Activated naive CD4-positive, alpha-beta T cell treated with anti-CD3 and anti-CD28 coated beads, Interleukin-2, amount 50 U/mL, for 24 hours (primary cell): ENCODE measurements around the gene KANK2.
"Not testable (repeated sequence)": the region's sequence is repeated elsewhere in the genome, so short reads cannot be mapped to it uniquely, and the experiment has no call there.

Experiments used
- H3K27ac Mint-ChIP-seq: one replicate; pipeline ENCODE4 v1.8.0; 2021; ENCODE audit warnings: mild to moderate bottlenecking, mixed read lengths
- H3K27me3 Mint-ChIP-seq: one replicate; pipeline ENCODE4 v1.8.0; 2021; ENCODE audit warnings: mixed read lengths
- H3K36me3 Mint-ChIP-seq: one replicate; pipeline ENCODE4 v1.8.0; 2021; ENCODE audit warnings: mixed read lengths
- H3K4me1 Mint-ChIP-seq: one replicate; pipeline ENCODE4 v1.8.0; 2021; ENCODE audit warnings: mixed read lengths
- H3K4me3 Mint-ChIP-seq: one replicate; pipeline ENCODE4 v1.8.0; 2021; ENCODE audit warnings: mild to moderate bottlenecking, mixed read lengths
- H3K9me3 Mint-ChIP-seq: one replicate; pipeline ENCODE4 v1.8.0; 2021; ENCODE audit warnings: mixed read lengths

Gene KANK2

GRCh38 chr19:11173516-11174155 lies 23.7 kb downstream of the KANK2 start:
- Mint-ChIP-seq H3K27me3 (peaks cover 2% of the 10 kb centered on the region), H3K4me3 (no peak overlapping the region)

GRCh38 chr19:11172576-11172975 lies 24.8 kb downstream of the KANK2 start:
- Mint-ChIP-seq H3K9me3 (no peaks in the 10 kb centered on the region), H3K27me3 (no peaks in the 10 kb centered on the region), H3K4me3 (no peak overlapping the region), H3K36me3 (no peaks in the 10 kb centered on the region), H3K27ac (no peak overlapping the region), H3K4me1 (no peaks in the 10 kb centered on the region)

More at GRCh38 chr19:11173516-11174155, 23.7 kb downstream of the KANK2 start:
- Mint-ChIP-seq H3K27ac (no peak overlapping the region), H3K4me1 (no peaks in the 10 kb centered on the region), H3K36me3 (no peaks in the 10 kb centered on the region), H3K9me3 (no peaks in the 10 kb centered on the region)

GRCh38 chr19:11171144-11171543 lies 26.2 kb downstream of the KANK2 start:
- Mint-ChIP-seq H3K27ac (no peak overlapping the region), H3K4me1 (no peaks in the 10 kb centered on the region), H3K36me3 (no peaks in the 10 kb centered on the region), H3K27me3 (no peaks in the 10 kb centered on the region), H3K4me3 (no peak overlapping the region), H3K9me3 (no peaks in the 10 kb centered on the region)

GRCh38 chr19:11169896-11170678 lies 27.3 kb downstream of the KANK2 start:
- Mint-ChIP-seq H3K27ac (no peak overlapping the region), H3K27me3 (no peaks in the 10 kb centered on the region)

GRCh38 chr19:11168568-11168967 lies 28.8 kb downstream of the KANK2 start:
- no peaks in the 10 kb centered on the region for H3K36me3 Mint-ChIP-seq
- no peaks in the 10 kb centered on the region for H3K4me1 Mint-ChIP-seq
- H3K27ac Mint-ChIP-seq = no peak overlapping the region
- H3K9me3 Mint-ChIP-seq = no peaks in the 10 kb centered on the region
- H3K4me3 Mint-ChIP-seq = no peak overlapping the region
- no peaks in the 10 kb centered on the region for H3K27me3 Mint-ChIP-seq

More at GRCh38 chr19:11169896-11170678, 27.3 kb downstream of the KANK2 start:
- Mint-ChIP-seq H3K36me3 (no peaks in the 10 kb centered on the region), H3K9me3 (no peaks in the 10 kb centered on the region), H3K4me3 (no peak overlapping the region), H3K4me1 (no peaks in the 10 kb centered on the region)

GRCh38 chr19:11166281-11167142 lies 30.8 kb downstream of the KANK2 start:
- Mint-ChIP-seq H3K27me3 (no peaks in the 10 kb centered on the region), H3K9me3 (no peaks in the 10 kb centered on the region), H3K27ac (no peak overlapping the region), H3K4me3 (no peak overlapping the region), H3K4me1 (no peaks in the 10 kb centered on the region), H3K36me3 (no peaks in the 10 kb centered on the region)

GRCh38 chr19:11165486-11166030 lies 31.8 kb downstream of the KANK2 start:
- no peaks in the 10 kb centered on the region for H3K9me3 Mint-ChIP-seq
- H3K27me3 Mint-ChIP-seq = no peaks in the 10 kb centered on the region
- H3K36me3 Mint-ChIP-seq = no peaks in the 10 kb centered on the region
- no peaks in the 10 kb centered on the region for H3K4me1 Mint-ChIP-seq
- H3K27ac Mint-ChIP-seq = no peak overlapping the region
- no peak overlapping the region for H3K4me3 Mint-ChIP-seq

- H3K4me3 Mint-ChIP-seq = no peak overlapping the region
- H3K36me3 Mint-ChIP-seq = no peaks in the 10 kb centered on the region
- no peaks in the 10 kb centered on the region for H3K9me3 Mint-ChIP-seq
- no peak overlapping the region for H3K27ac Mint-ChIP-seq
- H3K27me3 Mint-ChIP-seq = no peaks in the 10 kb centered on the region
- no peaks in the 10 kb centered on the region for H3K4me1 Mint-ChIP-seq
These were observed 32.4 kb downstream of the KANK2 start for GRCh38 chr19:11164879-11165406.

GRCh38 chr19:11164296-11164695 lies 33.0 kb downstream of the KANK2 start:
- Mint-ChIP-seq H3K36me3 (no peaks in the 10 kb centered on the region), H3K27me3 (no peaks in the 10 kb centered on the region), H3K4me1 (no peaks in the 10 kb centered on the region), H3K4me3 (no peak overlapping the region), H3K9me3 (no peaks in the 10 kb centered on the region), H3K27ac (no peak overlapping the region)

- not testable (repeated sequence) for H3K27me3 Mint-ChIP-seq, H3K9me3 Mint-ChIP-seq, H3K4me1 Mint-ChIP-seq, H3K27ac Mint-ChIP-seq, H3K36me3 Mint-ChIP-seq, H3K4me3 Mint-ChIP-seq
These were observed 36.9 kb downstream of the KANK2 start for GRCh38 chr19:11160440-11160768.

GRCh38 chr19:11159598-11160439 lies 37.5 kb downstream of the KANK2 start:
- no peak overlapping the region for H3K27ac Mint-ChIP-seq
- no peaks in the 10 kb centered on the region for H3K9me3 Mint-ChIP-seq
- H3K36me3 Mint-ChIP-seq = no peaks in the 10 kb centered on the region

GRCh38 chr19:11155373-11156120 lies 41.8 kb downstream of the KANK2 start, which contains the start of gene SPC24:
TSS of gene SPC24 (minus strand) at chr19:11155782. CDS start at chr19:11155776, 6 bp downstream.
- H3K9me3 Mint-ChIP-seq = no peaks in the 10 kb centered on the region
- H3K36me3 Mint-ChIP-seq = no peaks in the 10 kb centered on the region
- peaks cover 13% of the 10 kb centered on the region for H3K4me1 Mint-ChIP-seq
- no peaks in the 10 kb centered on the region for H3K27me3 Mint-ChIP-seq
- H3K4me3 Mint-ChIP-seq = peak within 1 kb of the TSS; percentile 90
- H3K27ac Mint-ChIP-seq = peak within 1 kb of the TSS; percentile 41

More at GRCh38 chr19:11159598-11160439, 37.5 kb downstream of the KANK2 start:
- H3K4me1 Mint-ChIP-seq = peaks cover 7% of the 10 kb centered on the region
- no peaks in the 10 kb centered on the region for H3K27me3 Mint-ChIP-seq
- H3K4me3 Mint-ChIP-seq = no peak overlapping the region

GRCh38 chr19:11154683-11155047 lies 42.7 kb downstream of the KANK2 start:
- H3K9me3 Mint-ChIP-seq = no peaks in the 10 kb centered on the region
- H3K27me3 Mint-ChIP-seq = no peaks in the 10 kb centered on the region

More at GRCh38 chr19:11154683-11155047, 42.7 kb downstream of the KANK2 start:
- H3K4me1 Mint-ChIP-seq = peaks cover 13% of the 10 kb centered on the region
- H3K4me3 Mint-ChIP-seq = peak overlapping the region; percentile 90
- no peaks in the 10 kb centered on the region for H3K36me3 Mint-ChIP-seq
- H3K27ac Mint-ChIP-seq = peak overlapping the region; percentile 36
